PC-9 (cell line): ENCODE measurements around the gene WBP2. TPM values are rescaled to one million over a fixed set of nuclear protein-coding genes. Genes with fewer than 3 reads are reported as not detected.

Experiments
- BruUV-seq: library from RNA; stranded (reverse); fragments of 400-500 nt; replicated peaks from 2 replicates; lab custom pipeline; 2021; lab: Mats Ljungman, UMichigan
- CTCF ChIA-PET: fragments of 300-600 bp; sonication (Branson Sonifier 250); formaldehyde crosslinking; loops from one replicate; lab custom pipeline; 2022; ENCODE audit warnings: antibody characterized with exemption; lab: Charles Lee
- POLR2A ChIA-PET: fragments of 300-600 bp; sonication (Branson Sonifier 250); formaldehyde crosslinking; loops from one replicate; lab custom pipeline; 2022; ENCODE audit warnings: antibody characterized with exemption; ENCODE audit not compliant: unreplicated experiment; lab: Charles Lee
- DNase-seq, 2 experiments: peaks; one replicate each; pipeline versions ENCODE4 v3.0.0 to v3.0.0-alpha.2; 2015 to 2022; ENCODE audit warnings: mixed read lengths in 1 of 2
- H2AFZ ChIP-seq: fragments of 200-600 bp; sonication (generic); 2 replicates; pipeline ENCODE4 v1.8.1; 2017; ENCODE audit warnings: antibody characterized with exemption
- H3F3A ChIP-seq: fragments of 200-600 bp; sonication (generic); 2 replicates; pipeline ENCODE4 v1.8.1; 2017; ENCODE audit warnings: antibody characterized with exemption, mild to moderate bottlenecking, low read depth; ENCODE audit not compliant: insufficient read depth
- H3K27ac ChIP-seq: fragments of 200-600 bp; sonication (generic); 2 replicates; pipeline ENCODE4 v1.6.1; 2016; ENCODE audit warnings: mixed run types
- H3K27me3 ChIP-seq: fragments of 200-600 bp; sonication (generic); 2 replicates; pipeline ENCODE4 v1.6.1; 2016; ENCODE audit warnings: low read depth, mixed run types; ENCODE audit not compliant: insufficient read depth
- H3K36me3 ChIP-seq: fragments of 200-600 bp; sonication (generic); 2 replicates; pipeline ENCODE4 v1.6.1; 2016; ENCODE audit warnings: low read depth, mixed run types
- H3K4me1 ChIP-seq: fragments of 200-600 bp; sonication (generic); replicated peaks from 2 replicates; pipeline ENCODE4 v1.6.1; 2016; ENCODE audit warnings: mixed run types; ENCODE audit not compliant: insufficient read depth
- H3K4me2 ChIP-seq: fragments of 200-600 bp; sonication (generic); 2 replicates; pipeline ENCODE4 v1.6.1; 2017; ENCODE audit warnings: mixed run types
- H3K4me3 ChIP-seq: fragments of 200-600 bp; sonication (generic); 2 replicates; pipeline ENCODE4 v1.6.1; 2016; ENCODE audit warnings: mixed run types
- H3K79me2 ChIP-seq: fragments of 200-600 bp; sonication (generic); 2 replicates; pipeline ENCODE4 v1.6.1; 2017; ENCODE audit warnings: low read depth, mixed run types
- H3K9me2 ChIP-seq: fragments of 200-600 bp; sonication (generic); 2 replicates; pipeline ENCODE4 v1.8.1; 2017; ENCODE audit warnings: mild to moderate bottlenecking; ENCODE audit not compliant: insufficient read depth
- H3K9me3 ChIP-seq: fragments of 200-600 bp; sonication (generic); 2 replicates; pipeline ENCODE4 v1.8.1; 2016; ENCODE audit warnings: low read depth; ENCODE audit not compliant: insufficient read depth
- H4K20me1 ChIP-seq: fragments of 200-600 bp; sonication (generic); 2 replicates; pipeline ENCODE4 v1.8.1; 2017; ENCODE audit not compliant: insufficient read depth
- CTCF ChIP-seq: fragments of 200-600 bp; sonication (generic); conservative IDR thresholded peaks from 2 replicates; pipeline ENCODE4 v1.6.1; 2017; ENCODE audit warnings: mixed run types, antibody characterized with exemption, mild to moderate bottlenecking, moderate library complexity
- EZH2 ChIP-seq: fragments of 200-600 bp; sonication (generic); IDR thresholded peaks from 2 replicates; pipeline ENCODE4 v1.8.0; 2017; ENCODE audit warnings: antibody characterized with exemption, low read depth
- intact Hi-C: fragments of 100-400 bp; cut with micrococcal nuclease; formaldehyde crosslinking; loops from one replicate; pipeline ENCODE4 v1.10.0; 2022; ENCODE audit not compliant: unreplicated experiment
- total RNA-seq: library from RNA; stranded (reverse); gene quantifications from 2 replicates; pipeline ENCODE4 v1.2.3, GENCODE V29; 2021

WBP2 gene
- total RNA-seq, 1 experiment from 2014 or later, result 159 TPM

DNA sequence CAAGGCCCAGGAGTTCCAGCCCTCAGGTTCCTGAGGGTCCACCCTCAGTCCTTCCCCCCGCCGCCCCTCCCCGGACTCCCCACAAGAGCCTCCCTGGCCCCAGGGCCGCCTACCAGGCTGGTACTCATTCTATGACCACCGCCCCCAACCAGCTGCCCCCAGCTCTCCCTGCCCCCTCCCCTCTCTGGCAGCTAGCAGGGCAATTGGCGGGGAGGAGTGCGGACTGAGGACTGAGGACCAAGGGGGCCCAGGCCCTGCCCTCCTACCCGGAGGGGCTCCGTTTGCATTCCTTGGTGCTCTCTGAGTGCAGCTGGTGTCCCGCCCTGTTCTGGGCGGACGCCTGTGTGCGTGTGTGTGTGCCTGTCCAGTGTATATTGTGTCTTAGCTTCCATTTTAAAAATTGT lies 30.0 kb downstream of the WBP2 start:
- ChIA-PET POLR2A (interaction anchor here (0.6 kb wide), 3 partner anchors 13 to 36 kb away, joined by 5 to 7 read pairs (median 7); no protein-coding TSS in a partner anchor), CTCF (interaction anchor here (0.6 kb wide), 1 partner anchor 51 kb away, joined by 3 read pairs; no protein-coding TSS in a partner anchor)
- TF ChIP-seq EZH2 (no peak), CTCF (no peak)
- H3K9me3 ChIP-seq, result no peaks in the 10 kb centered on the region
- intact Hi-C loops, result no loop called here
- no peaks in the 10 kb centered on the region for H3K27me3 ChIP-seq
- no peak overlapping the region for H3K4me3 ChIP-seq
- H3K9me2 ChIP-seq, result no peaks in the 10 kb centered on the region
- DNase-seq, result no peak
- no peak overlapping the region for H2AFZ ChIP-seq
- peaks cover under 1% of the 10 kb centered on the region; the same call in 1 of the 2 replicates for H3K36me3 ChIP-seq
- H3K4me2 ChIP-seq, result no peak overlapping the region
- peaks cover 28% of the 10 kb centered on the region; the same call in 1 of the 2 replicates for H3F3A ChIP-seq
- no peaks in the 10 kb centered on the region for H3K79me2 ChIP-seq
- BruUV-seq, result no TSS peak
- no peaks in the 10 kb centered on the region for H3K4me1 ChIP-seq
- no peak overlapping the region for H3K27ac ChIP-seq
- H4K20me1 ChIP-seq, result no peaks in the 10 kb centered on the region

- Histone ChIP-seq H3K27me3 (no peaks in the 10 kb centered on the region), H4K20me1 (no peaks in the 10 kb centered on the region), H3K4me3 (no peak overlapping the region), H3K79me2 (no peaks in the 10 kb centered on the region), H3K27ac (no peak overlapping the region), H3K36me3 (peaks cover 4% of the 10 kb centered on the region; the same call in 1 of the 2 replicates), H3F3A (peaks cover 28% of the 10 kb centered on the region; the same call in 1 of the 2 replicates), H3K4me1 (no peaks in the 10 kb centered on the region), H2AFZ (no peak overlapping the region), H3K9me2 (no peaks in the 10 kb centered on the region), H3K4me2 (no peak overlapping the region), H3K9me3 (no peaks in the 10 kb centered on the region)
- TF ChIP-seq CTCF (no peak), EZH2 (no peak)
- CTCF ChIA-PET, result no interaction called here
- DNase-seq, result no peak
- POLR2A ChIA-PET, result interaction anchor here (0.6 kb wide), 2 partner anchors 21 to 36 kb away, joined by 7 read pairs; no protein-coding TSS in a partner anchor
- intact Hi-C loops, result no loop called here
- no TSS peak for BruUV-seq
Measured at GRCh38 chr17:75824666-75825065, 30.5 kb downstream of the WBP2 start.

DNA sequence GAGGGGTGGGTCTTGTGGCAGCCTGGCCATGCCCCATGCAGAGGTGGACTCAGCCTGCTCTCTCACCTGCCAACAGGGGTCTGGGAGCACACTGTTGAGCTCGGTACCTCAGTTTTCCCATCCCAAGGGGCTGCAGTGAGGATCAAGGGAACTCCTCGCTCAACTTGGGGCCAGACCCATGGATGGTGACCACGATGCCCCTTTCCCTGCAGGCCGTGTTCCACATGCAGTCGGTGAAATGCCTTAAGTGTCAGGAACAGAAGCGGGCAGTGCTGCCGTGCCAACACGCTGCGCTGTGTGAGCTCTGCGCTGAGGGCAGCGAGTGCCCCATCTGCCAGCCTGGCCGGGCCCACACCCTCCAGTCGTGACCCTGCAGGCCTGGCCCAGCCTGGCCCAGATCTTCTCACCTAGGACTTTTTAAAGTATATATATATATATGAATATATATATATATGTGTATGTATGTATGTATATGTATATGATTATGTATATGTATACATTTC lies 31.0 kb downstream of the WBP2 start:
- intact Hi-C loops, result no loop called here
- ChIA-PET POLR2A (no interaction called here), CTCF (no interaction called here)
- no peak for TF ChIP-seq CTCF
- TF ChIP-seq EZH2, result no peak
- no peak for DNase-seq
- no peaks in the 10 kb centered on the region for H3K4me1 ChIP-seq
- peaks cover 4% of the 10 kb centered on the region; the same call in 1 of the 2 replicates for H3K36me3 ChIP-seq
- H3K9me3 ChIP-seq, result no peaks in the 10 kb centered on the region
- H3K4me2 ChIP-seq, result no peak overlapping the region
- no peaks in the 10 kb centered on the region for H3K9me2 ChIP-seq
- no TSS peak for BruUV-seq
- H2AFZ ChIP-seq, result no peak overlapping the region
- no peak overlapping the region for H3K27ac ChIP-seq
- H3K4me3 ChIP-seq, result no peak overlapping the region
- no peaks in the 10 kb centered on the region for H4K20me1 ChIP-seq
- H3F3A ChIP-seq, result peaks cover 28% of the 10 kb centered on the region; the same call in 1 of the 2 replicates
- H3K27me3 ChIP-seq, result no peaks in the 10 kb centered on the region
- H3K79me2 ChIP-seq, result no peaks in the 10 kb centered on the region
